Gastrocnemius medialis (tissue), 4 donors: ENCODE data around the gene PRTN3. TPM values are rescaled to one million over a fixed set of nuclear protein-coding genes. Genes with fewer than 3 reads are reported as not detected.
"Not testable (repeated sequence)": the region's sequence is repeated elsewhere in the genome, so short reads cannot be mapped to it uniquely, and the experiment has no call there.

ENCODE experiments used
- ATAC-seq, 2 donors: fragments of 150-250 bp; one replicate each; pipeline ENCODE4 v1.9.1; 2016
- DNase-seq, 2 donors: peaks; one replicate each; pipeline ENCODE4 v3.0.0-alpha.2; 2019
- H3K27ac ChIP-seq, 4 donors: fragments of 200-600 bp; sonication (generic); 1 replicate in 1 of 4; 2 replicates in 3 of 4; pipeline ENCODE4 v1.5.1; 2016 to 2018; ENCODE audit warnings: mild to moderate bottlenecking in 2 of 4, moderate library complexity in 1 of 4
- H3K27me3 ChIP-seq, 3 donors: fragments of 200-600 bp; sonication (generic) in 2 of 3; 1 replicate in 1 of 3; 2 replicates in 2 of 3; pipeline versions ENCODE4 v1.5.1 to v1.6.0; 2016 to 2019; ENCODE audit warnings: mild to moderate bottlenecking in 1 of 3, moderate library complexity in 1 of 3
- H3K36me3 ChIP-seq, 2 donors: fragments of 200-600 bp; sonication (generic) in 1 of 2; one replicate each; pipeline ENCODE4 v1.5.1; 2017 to 2018
- H3K4me1 ChIP-seq, 2 donors: fragments of 200-600 bp; sonication (generic) in 1 of 2; one replicate each; pipeline ENCODE4 v1.5.1; 2016 to 2017; ENCODE audit warnings: mild to moderate bottlenecking in 2 of 2
- H3K4me3 ChIP-seq, 4 donors: fragments of 200-600 bp; sonication (generic) in 3 of 4; 1 replicate in 1 of 4; 2 replicates in 3 of 4; pipeline ENCODE4 v1.5.1; 2016 to 2019; ENCODE audit warnings: mild to moderate bottlenecking in 2 of 4
- H3K9me3 ChIP-seq, 3 donors: fragments of 200-600 bp; sonication (generic) in 2 of 3; 1 replicate in 1 of 3; 2 replicates in 2 of 3; pipeline ENCODE4 v1.5.1; 2016 to 2019
- CTCF ChIP-seq, 5 experiments: fragments of 450-650 bp in 3 of 5; fragments of 200-600 bp in 2 of 5; sonication (generic) in 2 of 5; IDR thresholded peaks in 4 of 5; conservative IDR thresholded peaks in 1 of 5; 1 replicate in 4 of 5; 2 replicates in 1 of 5; pipeline ENCODE4 v1.5.1; 2016 to 2019; ENCODE audit warnings: antibody characterized with exemption in 5 of 5, mild to moderate bottlenecking in 3 of 5, moderate library complexity in 3 of 5
- POLR2A ChIP-seq, 2 donors: fragments of 450-650 bp; IDR thresholded peaks; one replicate each; pipeline ENCODE4 v1.6.1; 2017; ENCODE audit warnings: antibody characterized with exemption in 2 of 2, mild to moderate bottlenecking in 2 of 2, moderate library complexity in 2 of 2
- in situ Hi-C, 4 donors: fragments of 200-750 bp; cut with MboI; loops; one replicate each; pipeline versions ENCODE4 v1.15.0 to v1.8.0; 2017; ENCODE audit warnings: low sequenced_read_pairs in 4 of 4
- intact Hi-C: fragments of 100-400 bp; cut with DNase I; formaldehyde crosslinking; loops from one replicate; pipeline ENCODE4 v1.15.1; 2023; ENCODE audit warnings: low total_unique reads
- total RNA-seq, 4 donors: library from RNA; depleted of rRNA; stranded (reverse); fragments of >200 nt; gene quantifications; one replicate each; pipeline versions ENCODE4 v1.1.0 to v1.2.3, GENCODE V29; 2016

PRTN3 gene
- total RNA-seq, 4 donors from 2014 or later = 0.51 TPM; not detected in 3

GRCh38 chr19:852136-853013 lies 11.6 kb downstream of the PRTN3 start, which contains the start of gene ELANE:
Gene ELANE, plus strand, starts transcription at chr19:852303. Its CDS starts 26 bp downstream, at chr19:852329.
- no peak for TF ChIP-seq POLR2A (IDR thresholded peaks at IDR 0.05)
- no peak for TF ChIP-seq CTCF (IDR thresholded peaks at IDR 0.05 in 4 of 5, conservative IDR thresholded peaks at IDR 0.05 in 1 of 5)
- intact Hi-C loops (no loop called here), in situ Hi-C loops (loop anchor here in 1 of 4 donors (25.0 kb wide), 1 partner anchor 135 kb away; the partner anchor contains the start of gene WDR18)
- Histone ChIP-seq H3K4me1 (peaks cover 0 to 6% of the 10 kb centered on the region in 2 donors), H3K4me3 (no peak within 1 kb of the TSS), H3K27me3 (peaks cover 45 to 62% (median 54%) of the 10 kb centered on the region in 3 donors), H3K36me3 (no peaks in the 10 kb centered on the region), H3K9me3 (no peaks in the 10 kb centered on the region), H3K27ac (peak within 1 kb of the TSS in 3 of 4 donors; percentile 59 to 79 (median 73))
- no peak for ATAC-seq
- DNase-seq = no peak

- in situ Hi-C loops (loop anchor here in 1 of 4 donors (25.0 kb wide), 1 partner anchor 134 kb away; the partner anchor contains the start of gene WDR18), intact Hi-C loops (no loop called here)
- TF ChIP-seq POLR2A (IDR thresholded peaks at IDR 0.05) (no peak), CTCF (IDR thresholded peaks at IDR 0.05 in 4 of 5, conservative IDR thresholded peaks at IDR 0.05 in 1 of 5) (no peak)
- no peak for DNase-seq
- ATAC-seq = no peak
- no peaks in the 10 kb centered on the region for H3K36me3 ChIP-seq
- H3K4me1 ChIP-seq = peaks cover 0 to 6% of the 10 kb centered on the region in 2 donors
- H3K9me3 ChIP-seq = no peaks in the 10 kb centered on the region
- H3K27ac ChIP-seq = no peak overlapping the region
- H3K27me3 ChIP-seq = peaks cover 43 to 56% (median 47%) of the 10 kb centered on the region in 3 donors
- H3K4me3 ChIP-seq = no peak overlapping the region
These were observed 12.3 kb downstream of the PRTN3 start for GRCh38 chr19:853014-853585.

- intact Hi-C loops, H3K36me3 ChIP-seq, H3K4me1 ChIP-seq, H3K4me3 ChIP-seq, H3K9me3 ChIP-seq, ATAC-seq, DNase-seq, H3K27ac ChIP-seq: not testable (repeated sequence)
- in situ Hi-C loops = loop anchor here in 1 of 4 donors (25.0 kb wide), 1 partner anchor 134 kb away; the partner anchor contains the start of gene WDR18
- peaks cover 42 to 55% (median 42%) of the 10 kb centered on the region in 3 donors for H3K27me3 ChIP-seq
These were observed 12.9 kb downstream of the PRTN3 start for GRCh38 chr19:853614-854220.

- H3K27me3 ChIP-seq = peaks cover 42 to 61% (median 48%) of the 10 kb centered on the region in 3 donors
- H3K4me1 ChIP-seq = peaks cover 0 to 6% of the 10 kb centered on the region in 2 donors
- no peaks in the 10 kb centered on the region for H3K9me3 ChIP-seq
- TF ChIP-seq CTCF (IDR thresholded peaks at IDR 0.05 in 4 of 5, conservative IDR thresholded peaks at IDR 0.05 in 1 of 5) (no peak), POLR2A (IDR thresholded peaks at IDR 0.05) (no peak)
- intact Hi-C loops = no loop called here
- DNase-seq (no peak), ATAC-seq (no peak)
- H3K27ac ChIP-seq = no peak overlapping the region
- no peak overlapping the region for H3K4me3 ChIP-seq
- in situ Hi-C loops = loop anchor here in 1 of 4 donors (25.0 kb wide), 1 partner anchor 133 kb away; the partner anchor contains the start of gene WDR18
- H3K36me3 ChIP-seq = no peaks in the 10 kb centered on the region
These were observed 13.8 kb downstream of the PRTN3 start for GRCh38 chr19:854549-854948.
